Mucosa of descending colon (tissue), 3 donors: ENCODE results near the gene MED15. TPM values are rescaled to one million over a fixed set of nuclear protein-coding genes. Genes with fewer than 3 reads are reported as not detected.
"Not testable (repeated sequence)": the region's sequence is repeated elsewhere in the genome, so short reads cannot be mapped to it uniquely, and the experiment has no call there.

Source experiments
- ATAC-seq: fragments of 200-7000 bp; cut with Tn5 transposase; one replicate; pipeline ENCODE4 v1.9.1; 2020; ENCODE audit warnings: mild to moderate bottlenecking, moderate library complexity
- DNase-seq, 3 donors: peaks; one replicate each; pipeline ENCODE4 v3.0.0-alpha.2; 2020
- H3K36me3 ChIP-seq: fragments of 200-600 bp; one replicate; pipeline ENCODE4 v1.8.0; 2021; ENCODE audit warnings: low read depth, mild to moderate bottlenecking
- H3K4me1 ChIP-seq: fragments of 200-600 bp; one replicate; pipeline ENCODE4 v1.8.0; 2021; ENCODE audit warnings: low read depth, mild to moderate bottlenecking
- H3K4me3 ChIP-seq: fragments of 200-600 bp; one replicate; pipeline ENCODE4 v1.8.0; 2021; ENCODE audit warnings: mild to moderate bottlenecking
- H3K9me3 ChIP-seq: fragments of 200-600 bp; one replicate; pipeline ENCODE4 v1.8.0; 2021; ENCODE audit warnings: mild to moderate bottlenecking
- intact Hi-C, 2 donors: fragments of 100-400 bp; cut with DNase I in 1 of 2; cut with micrococcal nuclease in 1 of 2; formaldehyde crosslinking; loops; one replicate each; pipeline versions ENCODE4 v1.11.0 to v1.11.1; 2022; cut with DNase I, micrococcal nuclease
- total RNA-seq, 3 donors: library from RNA; stranded (reverse); fragmentation: NEBNext Ultra II Directional in 2 of 3; extraction: Animal tissue kit (Norgen Biotek cat#: 25700) in 2 of 3; gene quantifications; one replicate each; pipeline versions ENCODE4 v1.2.1 to v1.2.4, GENCODE V29; 2021 to 2023
- TF ChIP-seq, protein P1 (sequence below): fragments of 200-600 bp; IDR thresholded peaks from one replicate; pipeline ENCODE4 v1.8.0; 2022; ENCODE audit warnings: antibody characterized with exemption, mild to moderate bottlenecking
- donor health status: DM: no; HTN: no; CAD: no; lungs with moderate emphysema.
- donor health status: DM: no; HTN: no; CAD: no.
- donor health status: DM: no; HTN: yes; CAD: no.

The MED15 gene
- total RNA-seq, 3 donors from 2014 or later: 99.9 to 125 (median 114) TPM

DNA sequence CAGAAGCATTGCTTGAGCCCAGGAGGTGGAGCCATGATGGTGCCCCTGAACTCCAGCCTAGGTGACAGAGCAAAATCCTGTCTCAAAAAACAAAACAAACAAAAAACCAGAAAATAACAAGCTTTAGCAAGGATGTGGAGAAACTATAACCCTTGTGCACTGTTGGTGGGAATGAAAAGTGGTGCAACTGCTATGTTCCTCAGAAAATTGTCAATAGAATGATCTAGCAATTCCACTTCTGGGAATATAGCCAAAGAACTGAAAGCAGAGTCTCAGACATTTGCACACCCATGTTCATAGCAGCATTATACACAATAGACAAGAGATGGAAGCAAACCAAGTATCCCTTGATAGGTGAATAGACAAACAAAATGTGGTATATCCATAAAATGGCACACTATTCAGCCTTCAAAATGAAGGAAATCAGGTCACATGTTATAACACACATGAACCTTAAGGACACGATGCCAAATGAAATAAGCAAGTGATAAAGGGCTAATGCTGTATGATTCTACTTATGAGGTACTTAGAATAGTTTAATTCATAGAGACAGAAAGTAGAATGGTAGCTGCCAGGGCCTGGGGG lies 27.7 kb upstream of the MED15 start:
- Histone ChIP-seq H3K36me3 (no peaks in the 10 kb centered on the region), H3K4me1 (no peaks in the 10 kb centered on the region), H3K4me3 (no peak overlapping the region), H3K9me3 (no peaks in the 10 kb centered on the region)
- TF ChIP-seq, protein P1, sequence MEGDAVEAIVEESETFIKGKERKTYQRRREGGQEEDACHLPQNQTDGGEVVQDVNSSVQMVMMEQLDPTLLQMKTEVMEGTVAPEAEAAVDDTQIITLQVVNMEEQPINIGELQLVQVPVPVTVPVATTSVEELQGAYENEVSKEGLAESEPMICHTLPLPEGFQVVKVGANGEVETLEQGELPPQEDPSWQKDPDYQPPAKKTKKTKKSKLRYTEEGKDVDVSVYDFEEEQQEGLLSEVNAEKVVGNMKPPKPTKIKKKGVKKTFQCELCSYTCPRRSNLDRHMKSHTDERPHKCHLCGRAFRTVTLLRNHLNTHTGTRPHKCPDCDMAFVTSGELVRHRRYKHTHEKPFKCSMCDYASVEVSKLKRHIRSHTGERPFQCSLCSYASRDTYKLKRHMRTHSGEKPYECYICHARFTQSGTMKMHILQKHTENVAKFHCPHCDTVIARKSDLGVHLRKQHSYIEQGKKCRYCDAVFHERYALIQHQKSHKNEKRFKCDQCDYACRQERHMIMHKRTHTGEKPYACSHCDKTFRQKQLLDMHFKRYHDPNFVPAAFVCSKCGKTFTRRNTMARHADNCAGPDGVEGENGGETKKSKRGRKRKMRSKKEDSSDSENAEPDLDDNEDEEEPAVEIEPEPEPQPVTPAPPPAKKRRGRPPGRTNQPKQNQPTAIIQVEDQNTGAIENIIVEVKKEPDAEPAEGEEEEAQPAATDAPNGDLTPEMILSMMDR: no peak
- intact Hi-C loops: no loop called here
- no peak for DNase-seq
- no peak for ATAC-seq

DNA sequence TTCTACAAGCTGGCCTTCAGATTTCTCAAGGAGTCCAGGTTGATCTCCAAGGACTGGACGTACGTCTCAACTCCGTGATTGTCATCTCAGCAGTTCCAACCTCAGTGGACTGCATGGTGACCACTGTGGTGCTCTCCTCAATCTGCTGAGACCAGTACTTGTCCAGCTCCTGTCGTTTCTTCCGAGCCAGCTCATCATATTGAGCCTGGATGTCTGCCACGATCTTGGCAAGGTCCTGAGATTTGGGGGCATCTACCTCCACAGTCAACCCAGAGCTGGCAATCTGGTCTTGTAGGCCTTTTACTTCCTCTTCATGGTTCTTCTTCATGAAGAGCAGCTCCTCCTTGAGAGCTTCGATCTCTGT lies 24.3 kb upstream of the MED15 start:
- ATAC-seq, H3K9me3 ChIP-seq, H3K4me3 ChIP-seq, intact Hi-C loops, H3K4me1 ChIP-seq, DNase-seq, H3K36me3 ChIP-seq: not testable (repeated sequence)

DNA sequence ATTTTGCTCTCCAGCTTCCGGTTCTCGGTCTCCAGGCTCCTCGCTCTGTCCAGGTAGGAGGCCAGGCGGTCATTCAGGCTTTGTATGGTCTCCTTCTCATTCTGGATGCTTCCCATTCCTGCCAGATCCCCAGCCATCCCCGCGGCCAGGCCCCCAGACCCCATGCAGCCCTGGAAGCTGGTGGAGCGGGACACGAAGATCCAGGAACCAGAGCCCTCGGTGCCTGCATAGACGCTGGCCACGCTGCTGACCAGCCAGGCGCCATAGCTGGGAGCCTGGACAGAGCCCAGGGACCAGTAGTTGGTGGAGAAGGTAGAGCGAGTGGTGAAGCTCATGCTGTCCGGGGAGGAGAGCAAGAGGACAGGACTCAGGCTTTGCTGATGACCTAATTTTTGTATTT lies 23.6 kb upstream of the MED15 start:
- DNase-seq (no peak), ATAC-seq (no peak)
- intact Hi-C loops: no loop called here
- Histone ChIP-seq H3K36me3 (no peaks in the 10 kb centered on the region), H3K4me1 (no peaks in the 10 kb centered on the region), H3K9me3 (no peaks in the 10 kb centered on the region), H3K4me3 (no peak overlapping the region)
- TF ChIP-seq, protein P1: no peak

DNA sequence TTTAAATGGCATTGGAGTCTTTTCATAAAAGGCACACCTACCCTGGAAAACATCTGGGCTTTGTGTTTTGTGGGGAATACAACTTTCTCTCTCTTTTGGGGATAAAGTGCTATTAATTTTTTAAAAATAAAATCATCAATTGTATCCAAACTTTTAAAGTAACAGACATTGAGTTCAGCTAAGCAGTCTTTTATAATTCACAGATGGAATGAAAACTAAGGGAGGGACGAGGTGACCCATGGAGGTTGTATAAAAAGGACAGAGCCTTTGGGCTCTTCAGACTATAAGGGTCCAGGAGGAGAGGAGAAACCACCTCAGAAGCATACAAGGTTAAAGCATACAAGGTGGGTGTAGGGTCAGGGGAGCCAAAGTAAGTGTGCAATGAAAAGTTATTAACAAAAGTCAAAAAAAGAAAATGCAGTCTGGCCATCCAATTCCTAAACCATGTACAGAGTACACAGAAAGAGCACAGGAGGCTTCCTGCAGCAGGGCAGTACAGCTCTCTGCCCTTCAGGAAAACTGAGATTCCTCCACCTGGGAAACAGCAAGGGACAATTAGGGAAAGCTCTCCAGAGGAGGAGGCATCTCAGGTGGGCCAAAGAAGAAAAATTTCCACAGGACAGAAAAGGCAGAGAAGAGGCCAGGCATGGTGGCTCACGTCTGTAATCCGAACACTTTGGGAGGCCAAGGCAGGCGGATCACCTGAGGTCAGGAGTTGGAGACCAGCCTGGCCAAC lies 22.3 kb upstream of the MED15 start:
- Histone ChIP-seq H3K4me3 (no peak overlapping the region), H3K36me3 (no peaks in the 10 kb centered on the region), H3K9me3 (no peaks in the 10 kb centered on the region), H3K4me1 (no peaks in the 10 kb centered on the region)
- ATAC-seq (no peak), DNase-seq (no peak)
- intact Hi-C loops: no loop called here
- TF ChIP-seq, protein P1: no peak

DNA sequence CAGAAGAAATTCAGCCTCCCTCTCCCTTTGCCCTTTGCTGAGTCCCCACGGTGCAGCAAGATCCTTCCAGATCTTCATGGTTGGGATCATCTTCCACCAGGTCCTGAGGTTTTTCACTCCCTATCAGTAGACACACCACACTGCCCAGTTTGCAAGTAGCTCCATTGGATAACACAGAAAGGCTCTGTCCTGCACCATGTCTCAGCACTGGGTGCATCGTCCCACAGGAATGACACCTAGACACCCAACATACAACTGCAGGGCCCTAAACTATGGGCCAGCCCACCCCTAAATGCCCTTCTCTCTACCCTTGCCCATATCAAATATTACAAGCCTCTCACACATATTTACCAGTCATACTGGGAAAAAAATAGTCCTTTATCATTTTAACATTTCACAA lies 21.2 kb upstream of the MED15 start:
- ATAC-seq: no peak
- no peak for DNase-seq
- no peaks in the 10 kb centered on the region for H3K4me1 ChIP-seq
- H3K9me3 ChIP-seq: no peaks in the 10 kb centered on the region
- H3K4me3 ChIP-seq: no peak overlapping the region
- TF ChIP-seq, protein P1: no peak
- intact Hi-C loops: no loop called here
- no peaks in the 10 kb centered on the region for H3K36me3 ChIP-seq

DNA sequence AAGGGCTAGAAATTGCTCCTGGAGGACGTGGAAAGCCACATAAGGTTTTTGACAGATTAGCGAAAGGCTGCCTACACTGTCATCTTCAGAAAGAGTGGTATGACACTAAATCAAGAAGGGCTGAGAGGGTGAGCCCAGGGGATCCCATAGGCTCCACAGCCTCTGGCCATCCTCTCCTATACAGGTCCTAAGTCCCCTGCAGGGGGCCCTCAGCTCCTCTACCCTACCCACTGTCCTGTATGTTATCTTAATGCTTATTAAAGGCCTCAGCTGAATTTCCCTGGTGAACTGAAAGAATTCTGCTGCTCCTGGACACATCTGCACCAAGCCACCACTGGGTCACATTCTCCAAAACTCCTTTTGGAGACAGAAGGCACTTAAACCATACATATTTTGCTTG lies 19.7 kb upstream of the MED15 start:
- H3K36me3 ChIP-seq: no peaks in the 10 kb centered on the region
- no peak for ATAC-seq
- intact Hi-C loops: no loop called here
- TF ChIP-seq, protein P1: no peak
- no peak overlapping the region for H3K4me3 ChIP-seq
- no peaks in the 10 kb centered on the region for H3K4me1 ChIP-seq
- no peak for DNase-seq
- H3K9me3 ChIP-seq: no peaks in the 10 kb centered on the region
